ENCODE measurements around the gene STAU1. TPM values are rescaled to one million over a fixed set of nuclear protein-coding genes. Genes with fewer than 3 reads are reported as not detected.

The STAU1 gene
- total and polyA plus RNA-seq, 2 experiments from 2014 or later: 59.4 to 78.2 TPM

DNA sequence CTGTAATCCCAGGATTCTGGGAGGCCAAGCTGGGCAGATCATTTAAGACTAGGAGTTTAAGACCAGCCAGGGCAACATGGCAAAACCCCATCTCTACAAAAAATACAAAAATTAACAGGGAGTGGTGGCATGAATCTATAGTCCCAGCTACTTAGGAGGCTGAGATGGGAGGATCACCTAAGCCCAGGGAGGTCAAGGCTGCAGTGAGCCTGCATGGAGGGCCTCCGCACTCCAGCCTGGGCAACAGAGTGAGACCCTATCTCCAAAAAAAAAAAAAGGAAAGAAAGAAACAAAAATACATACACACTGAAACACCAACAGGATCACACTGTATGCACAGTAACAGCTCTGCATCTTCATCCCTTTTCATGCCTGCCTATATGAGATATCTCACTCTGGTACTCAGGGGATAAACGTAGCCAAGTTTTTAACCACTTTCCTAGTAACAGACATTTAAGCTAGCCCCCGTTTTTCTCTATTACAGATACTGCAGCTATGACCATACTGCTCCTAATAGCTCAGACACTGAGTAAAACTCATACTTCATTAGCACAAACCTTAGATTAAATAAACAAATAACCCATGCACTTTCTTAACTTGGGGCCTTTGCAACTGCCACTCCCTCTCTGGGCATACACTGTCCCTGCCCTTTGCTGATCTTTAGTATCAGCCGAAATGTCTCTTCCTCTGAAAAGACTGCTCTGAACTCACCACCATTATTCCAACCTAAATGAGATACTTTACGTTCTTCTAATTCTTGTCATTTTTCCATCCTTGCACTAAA lies 41.5 kb downstream of the STAU1 start:
- no peak overlapping the region for H3K27ac ChIP-seq
- no peaks in the 10 kb centered on the region for H3K4me1 ChIP-seq (ENCODE audit: insufficient read depth)
- in situ Hi-C loops (cut with MboI): no loop called here
- H3K9me3 ChIP-seq (ENCODE audit: low read depth): no peaks in the 10 kb centered on the region
- H2AFZ ChIP-seq: no peak overlapping the region
- no peaks in the 10 kb centered on the region for H3F3A ChIP-seq (ENCODE audit: insufficient read depth)
- H3K36me3 ChIP-seq (ENCODE audit: low read depth): peaks cover 32% of the 10 kb centered on the region
- H3K27me3 ChIP-seq (replicated peaks; ENCODE audit: insufficient read depth): no peaks in the 10 kb centered on the region
- H3K9me2 ChIP-seq (ENCODE audit: insufficient read depth): no peaks in the 10 kb centered on the region
- no peak for TF ChIP-seq EZH2phosphoT487 (IDR thresholded peaks at IDR 0.05; ENCODE audit: insufficient read depth, low read depth)
- TF ChIP-seq EZH2 (IDR thresholded peaks at IDR 0.05; ENCODE audit: insufficient read depth, poor library complexity, severe bottlenecking): no peak
- peaks cover 81% of the 10 kb centered on the region for H3K79me2 ChIP-seq (ENCODE audit: insufficient read depth)
- no peak overlapping the region for H3K4me3 ChIP-seq
- DNase-seq: no peak
- no peak overlapping the region for H3K9ac ChIP-seq
- WGBS, 2 experiments (ENCODE audit: low coverage in 1 of 2, low lambda C conversion rate in 2 of 2, missing lambda C conversion rate in 2 of 2): 65 to 67% methylated on average over 5 of the region's 5 CpGs
- H4K20me1 ChIP-seq (ENCODE audit: insufficient read depth): no peaks in the 10 kb centered on the region
- H3K4me2 ChIP-seq (ENCODE audit: unreplicated experiment): no peak overlapping the region

DNA sequence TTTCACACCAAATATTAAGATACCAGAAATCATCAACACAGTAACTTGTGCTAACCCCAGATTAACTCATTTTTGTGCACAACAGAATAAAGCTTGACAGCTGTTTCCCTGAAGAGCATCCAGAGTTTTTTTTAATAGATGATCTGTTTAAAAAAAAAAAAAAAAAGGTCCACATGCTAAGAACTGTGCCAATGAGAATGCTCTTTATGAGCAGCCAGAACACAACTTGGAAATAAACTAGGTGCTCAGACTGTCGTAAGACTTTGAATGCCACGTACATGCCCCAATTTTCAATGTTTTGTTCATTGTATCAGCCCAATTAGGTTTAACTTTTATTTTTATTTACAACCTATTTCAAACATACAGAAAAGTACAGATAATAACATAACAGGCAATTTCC lies 47.3 kb downstream of the STAU1 start:
- no peak for TF ChIP-seq EZH2 (IDR thresholded peaks at IDR 0.05; ENCODE audit: insufficient read depth, poor library complexity, severe bottlenecking)
- Histone ChIP-seq H4K20me1 (ENCODE audit: insufficient read depth) (no peaks in the 10 kb centered on the region), H3K4me3 (no peak overlapping the region), H3K36me3 (ENCODE audit: low read depth) (peaks cover 21% of the 10 kb centered on the region), H3K27ac (0 out of 2 replicates have a peak overlapping the region, but pooled peaks have one; percentile 21), H3K4me1 (ENCODE audit: insufficient read depth) (peaks cover 5% of the 10 kb centered on the region; the same call in 1 of the 2 replicates), H3K9me3 (ENCODE audit: low read depth) (no peaks in the 10 kb centered on the region), H3K9me2 (ENCODE audit: insufficient read depth) (no peaks in the 10 kb centered on the region), H3F3A (ENCODE audit: insufficient read depth) (no peaks in the 10 kb centered on the region), H3K27me3 (replicated peaks; ENCODE audit: insufficient read depth) (no peaks in the 10 kb centered on the region), H3K9ac (peak overlapping the region; percentile 4; the same call in 1 of the 2 replicates), H2AFZ (no peak overlapping the region), H3K79me2 (ENCODE audit: insufficient read depth) (peaks cover 100% of the 10 kb centered on the region), H3K4me2 (ENCODE audit: unreplicated experiment) (no peak overlapping the region)
- in situ Hi-C loops (cut with MboI): no loop called here
- peak; percentile 27 for DNase-seq
- 38 to 40% methylated on average over 2 of the region's 2 CpGs for WGBS, 2 experiments (ENCODE audit: low coverage in 1 of 2, low lambda C conversion rate in 2 of 2, missing lambda C conversion rate in 2 of 2)

DNA sequence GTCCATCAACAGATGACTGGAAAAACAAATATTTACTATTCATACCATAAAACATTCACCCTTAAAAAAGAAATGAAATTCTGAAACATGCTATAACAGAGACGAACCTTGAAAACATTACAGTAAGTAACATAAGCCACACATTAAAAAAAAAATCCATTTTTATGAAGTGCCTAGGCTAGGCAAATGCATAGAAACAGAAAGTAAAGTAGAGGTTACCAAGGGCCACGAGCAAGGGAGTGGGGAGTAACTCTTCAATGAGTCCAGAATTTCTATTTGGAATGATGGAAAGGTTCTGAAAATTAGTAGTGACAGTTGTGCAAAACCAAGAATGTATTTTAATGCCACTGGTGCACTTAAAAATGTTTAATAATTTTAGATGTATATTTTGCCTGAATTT lies 47.7 kb downstream of the STAU1 start:
- in situ Hi-C loops (cut with MboI): no loop called here
- H3K79me2 ChIP-seq (ENCODE audit: insufficient read depth): peaks cover 100% of the 10 kb centered on the region
- H3K9me2 ChIP-seq (ENCODE audit: insufficient read depth): no peaks in the 10 kb centered on the region
- no peaks in the 10 kb centered on the region for H3K9me3 ChIP-seq (ENCODE audit: low read depth)
- 0 out of 2 replicates have a peak overlapping the region, but pooled peaks have one; percentile 21 for H3K27ac ChIP-seq
- H4K20me1 ChIP-seq (ENCODE audit: insufficient read depth): no peaks in the 10 kb centered on the region
- H3K27me3 ChIP-seq (replicated peaks; ENCODE audit: insufficient read depth): no peaks in the 10 kb centered on the region
- H3K9ac ChIP-seq: peak overlapping the region; percentile 4; the same call in 1 of the 2 replicates
- TF ChIP-seq EZH2phosphoT487 (IDR thresholded peaks at IDR 0.05; ENCODE audit: insufficient read depth, low read depth) (no peak), EZH2 (IDR thresholded peaks at IDR 0.05; ENCODE audit: insufficient read depth, poor library complexity, severe bottlenecking) (no peak)
- H3K4me1 ChIP-seq (ENCODE audit: insufficient read depth): peaks cover 5% of the 10 kb centered on the region; the same call in 1 of the 2 replicates
- 20 to 24% methylated on average over 2 of the region's 2 CpGs for WGBS, 2 experiments (ENCODE audit: low coverage in 1 of 2, low lambda C conversion rate in 2 of 2, missing lambda C conversion rate in 2 of 2)
- H2AFZ ChIP-seq: no peak overlapping the region
- no peaks in the 10 kb centered on the region; the same call in 1 of the 2 replicates for H3F3A ChIP-seq (ENCODE audit: insufficient read depth)
- no peak overlapping the region for H3K4me2 ChIP-seq (ENCODE audit: unreplicated experiment)
- H3K36me3 ChIP-seq (ENCODE audit: low read depth): peaks cover 25% of the 10 kb centered on the region
- no peak overlapping the region for H3K4me3 ChIP-seq
- peak; percentile 27 for DNase-seq

DNA sequence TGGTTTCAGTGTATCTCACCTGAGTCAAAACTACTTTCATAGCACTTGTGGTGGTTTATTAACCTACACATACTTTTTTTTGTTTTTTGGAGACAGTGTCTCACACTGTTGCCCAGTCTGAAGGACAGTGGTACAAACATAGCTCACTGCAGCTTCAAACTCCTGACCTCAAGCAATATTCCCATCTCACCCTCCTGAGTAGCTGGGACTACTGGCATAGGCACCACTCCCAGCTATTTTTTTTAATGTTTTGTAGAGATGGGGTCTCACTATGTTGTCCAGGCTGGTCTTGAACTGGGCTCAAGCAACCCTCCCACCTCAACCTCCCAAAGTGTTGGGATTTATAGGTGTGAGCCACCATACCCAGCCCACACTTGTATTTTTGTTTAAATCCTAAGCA lies 49.7 kb downstream of the STAU1 start:
- H3K4me1 ChIP-seq (ENCODE audit: insufficient read depth): peaks cover 5% of the 10 kb centered on the region; the same call in 1 of the 2 replicates
- no peaks in the 10 kb centered on the region for H3K9me2 ChIP-seq (ENCODE audit: insufficient read depth)
- peaks cover 19% of the 10 kb centered on the region for H3K36me3 ChIP-seq (ENCODE audit: low read depth)
- H3K27ac ChIP-seq: no peak overlapping the region
- no peak overlapping the region for H3K4me3 ChIP-seq
- no peak overlapping the region for H3K9ac ChIP-seq
- H3K4me2 ChIP-seq (ENCODE audit: unreplicated experiment): no peak overlapping the region
- H4K20me1 ChIP-seq (ENCODE audit: insufficient read depth): no peaks in the 10 kb centered on the region
- H3K27me3 ChIP-seq (replicated peaks; ENCODE audit: insufficient read depth): no peaks in the 10 kb centered on the region
- peaks cover 86% of the 10 kb centered on the region for H3K79me2 ChIP-seq (ENCODE audit: insufficient read depth)
- H2AFZ ChIP-seq: no peak overlapping the region
- TF ChIP-seq EZH2phosphoT487 (IDR thresholded peaks at IDR 0.05; ENCODE audit: insufficient read depth, low read depth) (no peak), EZH2 (IDR thresholded peaks at IDR 0.05; ENCODE audit: insufficient read depth, poor library complexity, severe bottlenecking) (no peak)
- peaks cover 5% of the 10 kb centered on the region; the same call in 1 of the 2 replicates for H3F3A ChIP-seq (ENCODE audit: insufficient read depth)
- no peaks in the 10 kb centered on the region for H3K9me3 ChIP-seq (ENCODE audit: low read depth)
- no peak for DNase-seq
- in situ Hi-C loops (cut with MboI): loop anchor here (10.0 kb wide), 1 partner anchor 66 kb away; no protein-coding TSS in a partner anchor

Data from GM23248 (cell line).